SK-N-SH (cell line): ENCODE results near the gene CBFA2T2.

ENCODE experiments used
- EP300 ChIP-seq, 2 experiments: IDR thresholded peaks; 2 replicates each; pipeline versions ENCODE4 v1.4.0 to v1.6.1; 2012; ENCODE audit warnings: borderline replicate concordance in 1 of 2, low read depth in 1 of 2, low read length in 1 of 2
- FOXJ3 ChIP-seq: sonication (generic); formaldehyde crosslinking; IDR thresholded peaks from 2 replicates; pipeline ENCODE4 v1.5.1; 2020; ENCODE audit warnings: mild to moderate bottlenecking, missing genetic modification reagents
- NRF1 ChIP-seq: IDR thresholded peaks from 2 replicates; pipeline ENCODE4 v1.6.1; 2012; ENCODE audit warnings: low read depth, mild to moderate bottlenecking, low read length
- POLR2AphosphoS5 ChIP-seq: IDR thresholded peaks from 2 replicates; pipeline ENCODE4 v1.6.1; 2012; ENCODE audit warnings: low read depth, low read length
- RAD21 ChIP-seq: IDR thresholded peaks from 2 replicates; pipeline ENCODE4 v1.6.1; 2012; ENCODE audit warnings: mild to moderate bottlenecking, low read length
- RFX5 ChIP-seq: IDR thresholded peaks from 2 replicates; pipeline ENCODE4 v1.6.1; 2012; ENCODE audit warnings: mild to moderate bottlenecking, improper control_type of control experiment, low read length
- YY1 ChIP-seq: IDR thresholded peaks from 2 replicates; pipeline ENCODE4 v1.4.0; 2012; ENCODE audit warnings: low read depth, mild to moderate bottlenecking
- TF ChIP-seq, protein P1 (sequence below): fragments of 200-600 bp; sonication (generic); IDR thresholded peaks from 2 replicates; pipeline ENCODE4 v1.6.1; 2017; ENCODE audit warnings: antibody characterized with exemption, mild to moderate bottlenecking, moderate library complexity

- TF ChIP-seq, protein P1, sequence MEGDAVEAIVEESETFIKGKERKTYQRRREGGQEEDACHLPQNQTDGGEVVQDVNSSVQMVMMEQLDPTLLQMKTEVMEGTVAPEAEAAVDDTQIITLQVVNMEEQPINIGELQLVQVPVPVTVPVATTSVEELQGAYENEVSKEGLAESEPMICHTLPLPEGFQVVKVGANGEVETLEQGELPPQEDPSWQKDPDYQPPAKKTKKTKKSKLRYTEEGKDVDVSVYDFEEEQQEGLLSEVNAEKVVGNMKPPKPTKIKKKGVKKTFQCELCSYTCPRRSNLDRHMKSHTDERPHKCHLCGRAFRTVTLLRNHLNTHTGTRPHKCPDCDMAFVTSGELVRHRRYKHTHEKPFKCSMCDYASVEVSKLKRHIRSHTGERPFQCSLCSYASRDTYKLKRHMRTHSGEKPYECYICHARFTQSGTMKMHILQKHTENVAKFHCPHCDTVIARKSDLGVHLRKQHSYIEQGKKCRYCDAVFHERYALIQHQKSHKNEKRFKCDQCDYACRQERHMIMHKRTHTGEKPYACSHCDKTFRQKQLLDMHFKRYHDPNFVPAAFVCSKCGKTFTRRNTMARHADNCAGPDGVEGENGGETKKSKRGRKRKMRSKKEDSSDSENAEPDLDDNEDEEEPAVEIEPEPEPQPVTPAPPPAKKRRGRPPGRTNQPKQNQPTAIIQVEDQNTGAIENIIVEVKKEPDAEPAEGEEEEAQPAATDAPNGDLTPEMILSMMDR: no peak
- TF ChIP-seq RFX5: no peak
- TF ChIP-seq POLR2AphosphoS5: no peak
- no peak for TF ChIP-seq YY1
- no peak for TF ChIP-seq NRF1
- TF ChIP-seq FOXJ3 (CRISPR knock-in tag): no peak
- TF ChIP-seq RAD21: peak; percentile 28
- peak in 1 of 2 experiments; percentile 67; a peak in 2 of 4 replicates for TF ChIP-seq EP300 (IDR thresholded peaks at IDR 0.05; ENCODE audit: borderline replicate concordance in 1 of 2, low read depth in 1 of 2, low read length in 1 of 2)
These were observed 77.1 kb downstream of the CBFA2T2 start for GRCh38 chr20:33566781-33567603.
